Measurements from ENCODE around the gene RAD51B. TPM values are rescaled to one million over a fixed set of nuclear protein-coding genes. Genes with fewer than 3 reads are reported as not detected.

RAD51B gene
- total RNA-seq, 1 experiment from 2014 or later: 16.7 TPM

DNA sequence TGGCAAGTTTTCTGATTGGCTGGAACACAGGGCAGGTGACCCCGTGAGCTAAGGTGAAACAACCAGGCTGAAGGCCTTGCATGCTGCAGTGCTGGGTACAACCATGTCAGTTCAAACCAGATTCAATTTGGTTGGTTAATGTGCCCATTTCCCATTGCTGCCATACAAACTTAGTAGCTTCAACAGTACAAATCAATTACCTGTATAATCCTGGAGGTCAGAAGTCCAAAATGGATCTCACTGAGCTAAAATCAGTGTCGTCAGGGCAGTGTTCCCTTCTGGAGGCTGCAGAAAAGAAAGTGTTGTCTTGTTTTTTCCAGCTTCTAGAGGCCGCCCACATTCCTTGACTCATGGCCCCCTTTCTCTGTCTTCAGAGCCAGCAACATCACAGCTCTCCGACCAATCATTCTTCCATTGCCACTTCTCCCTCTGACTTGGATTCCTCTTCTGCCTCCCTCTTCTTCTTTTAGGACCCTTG lies 751.6 kb downstream of the RAD51B start:
- H2AFZ ChIP-seq (ENCODE audit: low read length): no peak overlapping the region
- H3K56ac ChIP-seq (ENCODE audit: insufficient read length, low read depth, low read length): no peak overlapping the region
- no peaks in the 10 kb centered on the region for H3K9me3 ChIP-seq (ENCODE audit: control insufficient read depth, low read depth, low read length)
- no peak overlapping the region for H2BK20ac ChIP-seq (ENCODE audit: low read depth, low read length, poor library complexity, severe bottlenecking)
- H3T11ph ChIP-seq (ENCODE audit: low read length): no peak overlapping the region
- no peak overlapping the region for H3K9ac ChIP-seq (ENCODE audit: extremely low read depth, insufficient read length, low read length)
- H2BK12ac ChIP-seq (ENCODE audit: insufficient read length, low read depth, low read length): no peak overlapping the region
- no CpG with 5 or more reads among the region's 4 CpGs for WGBS (ENCODE audit: extremely low coverage, insufficient read length, low lambda C conversion rate)
- no peak for DNase-seq
- Mint-ChIP-seq H3K27ac (no peak overlapping the region), H3K4me3 (no peak overlapping the region; a peak in 1 of 5 replicates), H3K9me3 (peaks cover 3 to 7% of the 10 kb centered on the region in 2 experiments; a peak in 1 of 5 replicates), H3K4me1 (peaks cover 10 to 18% of the 10 kb centered on the region in 2 experiments), H3K36me3 (ENCODE audit: insufficient read depth in 1 of 3, low read depth in 3 of 3) (peaks cover 0 to 4% (median 0%) of the 10 kb centered on the region in 3 experiments; a peak in 2 of 7 replicates), H3K27me3 (ENCODE audit: low read depth) (no peaks in the 10 kb centered on the region; the same call in none of the 2 replicates)
- no peaks in the 10 kb centered on the region for H4K20me1 ChIP-seq (ENCODE audit: control insufficient read depth, insufficient read depth, insufficient read length)
- no peak overlapping the region for H2BK5ac ChIP-seq (ENCODE audit: insufficient read length, low read length)
- no peaks in the 10 kb centered on the region for H3K23me2 ChIP-seq (ENCODE audit: insufficient read length, low read depth, low read length, poor library complexity, severe bottlenecking)
- H3K27ac ChIP-seq (ENCODE audit: insufficient read length, low read depth, low read length): no peak overlapping the region
- no peak overlapping the region for H4K8ac ChIP-seq (replicated peaks; ENCODE audit: insufficient read length, low read depth, low read length)
- H3K79me1 ChIP-seq (ENCODE audit: insufficient read depth, low read depth, low read length, poor library complexity, severe bottlenecking): no peaks in the 10 kb centered on the region
- no peaks in the 10 kb centered on the region; the same call in 1 of the 2 replicates for H3K4me1 ChIP-seq (ENCODE audit: insufficient read depth, low read length)
- TF ChIP-seq CTCF (conservative IDR thresholded peaks at IDR 0.05): no peak
- no peak overlapping the region for H2BK120ac ChIP-seq (ENCODE audit: low read depth, low read length, poor library complexity, severe bottlenecking)
- no peak overlapping the region for H2AK5ac ChIP-seq (ENCODE audit: insufficient read length, low read length)
- no peak overlapping the region for H4K5ac ChIP-seq (ENCODE audit: insufficient read length, low read depth, low read length)
- H2BK15ac ChIP-seq (ENCODE audit: low read depth, low read length): no peak overlapping the region
- no peak overlapping the region for H3K14ac ChIP-seq (ENCODE audit: insufficient read depth, low read length)
- H4K91ac ChIP-seq (ENCODE audit: insufficient read length, low read depth, low read length): no peak overlapping the region
- H3K18ac ChIP-seq (ENCODE audit: insufficient read length, low read depth, low read length): no peak overlapping the region
- H3K23ac ChIP-seq (ENCODE audit: insufficient read length, low read depth, low read length): no peak overlapping the region
- H3K4me2 ChIP-seq (ENCODE audit: insufficient read depth, insufficient read length, low read length): no peak overlapping the region
- H3K79me2 ChIP-seq (ENCODE audit: insufficient read depth, low read length): no peaks in the 10 kb centered on the region
- no peak overlapping the region for H3K4ac ChIP-seq (ENCODE audit: low read depth, low read length)
- H3K27me3 ChIP-seq (ENCODE audit: insufficient read depth, low read length): no peaks in the 10 kb centered on the region
